A549 (cell line): ENCODE results near the gene RAB32.

Source experiments
- CEBPB ChIP-seq, 2 experiments: fragments of >200 bp in 1 of 2; sonication (Bioruptor Twin) in 1 of 2; formaldehyde crosslinking in 1 of 2; IDR thresholded peaks; 2 replicates each; pipeline ENCODE4 v1.6.1; 2012 to 2016
- POLR2A ChIP-seq: IDR thresholded peaks from 2 replicates; pipeline ENCODE4 v1.6.1; 2012; ENCODE audit warnings: mild to moderate bottlenecking, low read length
- TF ChIP-seq, protein P1 (sequence below): fragments of >200 bp; sonication (Bioruptor Twin); formaldehyde crosslinking; IDR thresholded peaks from 3 replicates; pipeline ENCODE4 v1.5.1; 2016

DNA sequence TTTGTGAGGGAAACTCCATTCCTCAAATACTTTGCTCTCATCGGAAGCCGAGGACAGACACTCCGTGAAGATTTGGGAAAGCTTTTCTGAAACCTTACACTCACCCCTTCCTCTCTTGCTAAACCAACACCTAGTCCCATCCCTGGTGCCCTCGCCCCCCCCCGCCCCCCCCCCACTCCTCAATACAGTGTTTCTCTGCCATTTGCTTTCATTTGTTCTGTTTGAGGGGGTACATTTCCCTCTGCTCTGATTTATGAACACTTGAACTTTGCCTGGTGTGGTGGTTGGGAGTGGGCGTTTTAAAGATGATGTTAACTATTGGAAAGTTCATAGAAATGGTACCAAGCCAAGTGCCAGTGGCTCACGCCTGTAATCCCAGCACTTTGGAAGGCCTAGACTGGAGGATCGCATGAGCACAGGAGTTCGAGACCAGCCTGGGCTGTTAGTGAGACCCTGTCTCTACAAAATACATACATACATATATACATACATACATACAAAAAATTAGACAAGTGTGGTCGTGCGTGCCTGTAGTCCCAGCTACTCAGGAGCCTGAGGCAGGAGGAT is 1.1 kb downstream of the RAB32 start:
- TF ChIP-seq POLR2A, result no peak
- no peak for TF ChIP-seq CEBPB (IDR thresholded peaks at IDR 0.05)
- TF ChIP-seq, protein P1, sequence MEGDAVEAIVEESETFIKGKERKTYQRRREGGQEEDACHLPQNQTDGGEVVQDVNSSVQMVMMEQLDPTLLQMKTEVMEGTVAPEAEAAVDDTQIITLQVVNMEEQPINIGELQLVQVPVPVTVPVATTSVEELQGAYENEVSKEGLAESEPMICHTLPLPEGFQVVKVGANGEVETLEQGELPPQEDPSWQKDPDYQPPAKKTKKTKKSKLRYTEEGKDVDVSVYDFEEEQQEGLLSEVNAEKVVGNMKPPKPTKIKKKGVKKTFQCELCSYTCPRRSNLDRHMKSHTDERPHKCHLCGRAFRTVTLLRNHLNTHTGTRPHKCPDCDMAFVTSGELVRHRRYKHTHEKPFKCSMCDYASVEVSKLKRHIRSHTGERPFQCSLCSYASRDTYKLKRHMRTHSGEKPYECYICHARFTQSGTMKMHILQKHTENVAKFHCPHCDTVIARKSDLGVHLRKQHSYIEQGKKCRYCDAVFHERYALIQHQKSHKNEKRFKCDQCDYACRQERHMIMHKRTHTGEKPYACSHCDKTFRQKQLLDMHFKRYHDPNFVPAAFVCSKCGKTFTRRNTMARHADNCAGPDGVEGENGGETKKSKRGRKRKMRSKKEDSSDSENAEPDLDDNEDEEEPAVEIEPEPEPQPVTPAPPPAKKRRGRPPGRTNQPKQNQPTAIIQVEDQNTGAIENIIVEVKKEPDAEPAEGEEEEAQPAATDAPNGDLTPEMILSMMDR, result no peak
